Measurements from ENCODE around the gene SLC9A8.
A peak's percentile ranks its signal among the peaks of the same experiment; 100 is the strongest.

The SLC9A8 gene

DNA sequence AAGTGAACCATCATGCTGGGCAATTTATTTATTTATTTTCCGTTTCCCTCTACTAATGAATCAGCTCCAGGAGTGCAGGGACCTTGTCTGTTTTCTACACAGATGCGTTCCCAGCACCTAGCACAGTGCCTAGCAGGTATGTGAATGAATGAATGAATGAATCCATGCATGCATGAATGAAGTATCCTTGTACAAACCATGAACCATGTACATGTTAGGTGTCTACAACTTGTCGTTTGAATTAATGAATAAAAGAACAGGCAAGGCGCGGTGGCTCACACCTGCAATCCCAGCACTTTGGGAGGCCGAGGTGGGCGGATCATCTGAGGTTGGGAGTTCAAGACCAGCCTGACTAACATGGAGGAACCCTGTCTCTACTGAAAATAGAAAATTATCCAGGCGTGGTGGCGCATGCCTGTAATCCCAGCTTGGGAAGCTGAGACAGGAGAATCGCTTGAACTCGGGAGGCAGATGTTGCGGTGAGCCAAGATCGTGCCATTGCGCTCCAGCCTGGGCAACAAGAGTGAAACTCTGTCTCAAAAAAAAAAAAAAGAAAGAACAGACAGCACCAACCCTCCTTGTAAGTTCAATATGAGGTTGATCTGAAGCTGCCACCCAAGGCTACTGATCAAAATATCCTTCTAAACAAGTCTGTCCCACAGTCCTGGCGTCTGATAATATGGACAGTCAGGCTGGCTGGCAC is 27.3 kb upstream of the SLC9A8 start:
- Histone ChIP-seq H3K27me3 (no peaks in the 10 kb centered on the region), H3K9me3 (no peaks in the 10 kb centered on the region), H3K36me3 (no peaks in the 10 kb centered on the region), H3K4me3 (ENCODE audit: low read depth in 1 of 2, low read length in 1 of 2) (peak overlapping the region; percentile 44 to 59), H3K4me1 (ENCODE audit: control insufficient read depth in 1 of 2, insufficient read depth in 1 of 2, low read depth in 1 of 2, low read length in 1 of 2) (peaks cover 69 to 71% of the 10 kb centered on the region in 2 experiments), H3K27ac (peak overlapping the region; percentile 93)
- TF ChIP-seq, protein P1, sequence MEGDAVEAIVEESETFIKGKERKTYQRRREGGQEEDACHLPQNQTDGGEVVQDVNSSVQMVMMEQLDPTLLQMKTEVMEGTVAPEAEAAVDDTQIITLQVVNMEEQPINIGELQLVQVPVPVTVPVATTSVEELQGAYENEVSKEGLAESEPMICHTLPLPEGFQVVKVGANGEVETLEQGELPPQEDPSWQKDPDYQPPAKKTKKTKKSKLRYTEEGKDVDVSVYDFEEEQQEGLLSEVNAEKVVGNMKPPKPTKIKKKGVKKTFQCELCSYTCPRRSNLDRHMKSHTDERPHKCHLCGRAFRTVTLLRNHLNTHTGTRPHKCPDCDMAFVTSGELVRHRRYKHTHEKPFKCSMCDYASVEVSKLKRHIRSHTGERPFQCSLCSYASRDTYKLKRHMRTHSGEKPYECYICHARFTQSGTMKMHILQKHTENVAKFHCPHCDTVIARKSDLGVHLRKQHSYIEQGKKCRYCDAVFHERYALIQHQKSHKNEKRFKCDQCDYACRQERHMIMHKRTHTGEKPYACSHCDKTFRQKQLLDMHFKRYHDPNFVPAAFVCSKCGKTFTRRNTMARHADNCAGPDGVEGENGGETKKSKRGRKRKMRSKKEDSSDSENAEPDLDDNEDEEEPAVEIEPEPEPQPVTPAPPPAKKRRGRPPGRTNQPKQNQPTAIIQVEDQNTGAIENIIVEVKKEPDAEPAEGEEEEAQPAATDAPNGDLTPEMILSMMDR (IDR thresholded peaks at IDR 0.05): no peak

- peaks cover 72 to 74% of the 10 kb centered on the region in 2 experiments for H3K4me1 ChIP-seq (ENCODE audit: control insufficient read depth in 1 of 2, insufficient read depth in 1 of 2, low read depth in 1 of 2, low read length in 1 of 2)
- H3K9me3 ChIP-seq: no peaks in the 10 kb centered on the region
- no peaks in the 10 kb centered on the region for H3K27me3 ChIP-seq
- peak overlapping the region; percentile 93 for H3K27ac ChIP-seq
- H3K36me3 ChIP-seq: no peaks in the 10 kb centered on the region
- H3K4me3 ChIP-seq (ENCODE audit: low read depth in 1 of 2, low read length in 1 of 2): peak overlapping the region; percentile 44 to 59
- TF ChIP-seq, protein P1 (IDR thresholded peaks at IDR 0.05): peak; percentile 29
Measured at GRCh38 chr20:49785852-49786175, 26.8 kb upstream of the SLC9A8 start.

DNA sequence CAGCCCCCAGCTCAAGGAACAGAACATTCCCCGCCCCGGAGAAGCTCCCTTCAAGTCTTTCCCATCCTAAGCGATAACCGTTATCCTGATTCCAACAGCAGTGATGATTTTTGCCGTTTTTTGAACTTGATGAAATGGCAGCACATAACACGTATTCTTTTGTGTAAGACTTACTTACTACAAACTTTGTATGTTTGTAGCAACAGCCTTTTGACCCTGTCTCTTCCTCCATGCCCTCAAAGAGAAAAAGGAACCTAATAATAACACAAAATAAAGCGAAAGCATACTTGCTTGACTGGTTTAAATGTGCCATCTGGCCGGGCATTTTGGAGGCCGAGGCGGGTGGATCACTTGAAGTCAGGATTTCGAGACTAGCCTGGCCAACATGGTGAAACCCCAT is 26.4 kb upstream of the SLC9A8 start:
- Histone ChIP-seq H3K4me1 (ENCODE audit: control insufficient read depth in 1 of 2, insufficient read depth in 1 of 2, low read depth in 1 of 2, low read length in 1 of 2) (peaks cover 71 to 72% of the 10 kb centered on the region in 2 experiments), H3K27ac (peak overlapping the region; percentile 93), H3K9me3 (no peaks in the 10 kb centered on the region), H3K27me3 (no peaks in the 10 kb centered on the region), H3K4me3 (ENCODE audit: low read depth in 1 of 2, low read length in 1 of 2) (peak overlapping the region; percentile 44 to 59), H3K36me3 (no peaks in the 10 kb centered on the region)
- TF ChIP-seq, protein P1 (IDR thresholded peaks at IDR 0.05): no peak

DNA sequence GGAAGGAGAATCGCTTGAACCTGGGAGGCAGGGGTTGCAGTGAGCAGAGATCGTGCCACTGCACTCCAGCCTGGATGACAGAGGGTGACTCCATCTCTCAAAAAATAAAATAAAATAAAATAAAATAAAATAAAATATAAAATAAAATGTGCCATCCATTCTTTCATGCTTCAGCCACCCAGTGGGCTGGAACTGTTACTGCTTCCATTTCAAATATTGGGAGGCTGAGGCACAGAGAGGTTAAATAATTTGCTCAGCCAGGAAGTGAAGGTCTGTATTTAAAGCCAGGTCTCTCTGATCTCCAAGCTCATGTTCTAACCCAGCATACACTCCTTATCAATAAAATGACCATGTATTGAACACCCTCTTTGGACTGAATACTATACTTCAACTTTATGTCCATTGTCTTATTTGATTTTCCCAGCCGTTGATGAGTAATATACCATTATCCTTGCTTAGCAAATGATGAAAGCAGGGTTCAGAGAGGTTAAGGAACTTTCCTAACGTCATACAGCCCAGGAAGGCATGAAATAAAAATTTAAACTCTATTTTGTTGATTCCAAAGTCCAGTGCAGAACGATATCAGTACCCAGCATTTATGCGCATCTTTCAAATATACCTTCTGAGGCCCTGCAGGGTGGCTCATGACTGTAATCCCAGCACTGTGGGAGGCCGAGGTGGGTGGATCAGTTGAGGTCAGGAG is 25.8 kb upstream of the SLC9A8 start:
- Histone ChIP-seq H3K27ac (peak overlapping the region; percentile 93), H3K27me3 (no peaks in the 10 kb centered on the region), H3K9me3 (no peaks in the 10 kb centered on the region)

GRCh38 chr20:49787371-49788357 is 25.0 kb upstream of the SLC9A8 start:
- H3K4me3 ChIP-seq (ENCODE audit: low read depth in 1 of 2, low read length in 1 of 2): no peak overlapping the region
- peaks cover 62 to 64% of the 10 kb centered on the region in 2 experiments for H3K4me1 ChIP-seq (ENCODE audit: control insufficient read depth in 1 of 2, insufficient read depth in 1 of 2, low read depth in 1 of 2, low read length in 1 of 2)
- H3K27me3 ChIP-seq: no peaks in the 10 kb centered on the region
- no peaks in the 10 kb centered on the region for H3K36me3 ChIP-seq
- peak overlapping the region; percentile 93 for H3K27ac ChIP-seq
- no peaks in the 10 kb centered on the region for H3K9me3 ChIP-seq
- TF ChIP-seq, protein P1 (IDR thresholded peaks at IDR 0.05): no peak

More for the DNA sequence above, 25.8 kb upstream of the SLC9A8 start:
- peaks cover 66 to 68% of the 10 kb centered on the region in 2 experiments for H3K4me1 ChIP-seq (ENCODE audit: control insufficient read depth in 1 of 2, insufficient read depth in 1 of 2, low read depth in 1 of 2, low read length in 1 of 2)
- peak overlapping the region in 1 of 2 experiments; percentile 59 for H3K4me3 ChIP-seq (ENCODE audit: low read depth in 1 of 2, low read length in 1 of 2)
- TF ChIP-seq, protein P1 (IDR thresholded peaks at IDR 0.05): no peak
- H3K36me3 ChIP-seq: no peaks in the 10 kb centered on the region
